Kidney tubule cell (primary cell): Measurements from ENCODE around the gene PCNX2.

ENCODE experiments used
- DNase-seq: peaks from one replicate; pipeline ENCODE4 v3.0.0-alpha.2; 2018; ENCODE audit warnings: low spot score

PCNX2 gene

DNA sequence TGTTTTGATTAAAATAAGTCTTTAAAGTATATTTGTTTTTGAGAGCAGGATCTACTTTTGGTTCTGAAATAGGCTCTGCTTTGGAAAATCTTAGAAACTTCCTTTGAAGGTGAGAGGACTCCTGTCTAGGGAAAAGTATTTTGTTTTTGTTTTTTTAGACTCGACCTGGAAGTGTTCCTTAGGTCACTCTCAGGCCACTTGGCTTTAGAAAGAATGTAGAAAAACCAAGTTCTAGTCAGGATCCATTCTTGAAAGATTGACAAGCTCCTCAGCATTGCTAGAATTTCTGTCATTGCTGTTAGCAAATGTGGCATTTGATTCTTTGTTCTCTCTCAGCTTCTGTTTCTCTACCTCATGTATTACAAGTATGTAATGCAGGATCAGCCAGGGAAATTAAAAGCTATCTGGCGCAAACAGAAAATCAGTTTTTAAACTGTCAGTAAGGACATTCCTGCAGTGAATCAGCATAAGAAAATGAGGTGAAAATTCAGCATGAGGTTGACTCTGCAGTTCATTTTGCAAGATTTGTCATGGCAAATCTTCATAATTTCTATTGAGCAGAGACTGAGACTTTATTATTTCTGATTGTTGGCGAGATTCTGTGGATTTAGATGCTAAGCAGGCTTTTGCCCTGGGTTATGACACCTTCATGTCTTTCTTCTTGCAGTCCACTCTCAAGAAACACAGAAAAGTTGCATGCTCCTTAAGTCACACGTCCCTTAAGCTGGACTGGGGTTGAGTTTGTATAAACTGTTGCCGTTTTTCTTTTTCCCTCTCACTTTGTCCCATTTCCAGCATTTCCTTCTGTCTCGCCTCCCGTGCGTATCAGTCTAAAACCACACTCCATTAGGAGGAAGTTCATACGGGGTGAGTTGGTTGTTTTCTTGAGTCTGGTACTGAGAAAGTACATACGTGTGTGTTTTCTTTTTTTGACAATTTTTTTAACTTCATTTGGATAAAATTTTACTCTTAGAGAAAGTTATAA lies 332.5 kb downstream of the PCNX2 start:
- peak; percentile 12 for DNase-seq

DNA sequence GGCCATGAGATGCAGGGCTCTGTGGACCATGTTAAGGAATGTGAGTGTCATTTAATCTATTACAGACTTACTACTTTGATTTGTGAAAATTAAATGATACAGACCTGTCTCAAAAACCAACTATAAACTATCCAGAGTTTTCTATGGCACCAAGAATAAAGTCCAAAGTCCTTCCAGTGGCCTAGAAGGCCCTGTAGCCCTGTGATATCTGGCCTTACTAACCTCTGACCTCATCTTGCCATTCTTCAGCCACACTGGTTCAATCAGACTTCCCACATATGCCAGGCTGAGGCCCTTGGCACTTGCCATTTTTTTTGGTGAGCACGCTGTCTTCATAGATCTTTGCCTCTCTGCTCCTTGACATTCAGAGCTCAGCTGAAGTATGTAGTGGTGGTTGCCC lies 337.5 kb downstream of the PCNX2 start:
- DNase-seq: no peak

DNA sequence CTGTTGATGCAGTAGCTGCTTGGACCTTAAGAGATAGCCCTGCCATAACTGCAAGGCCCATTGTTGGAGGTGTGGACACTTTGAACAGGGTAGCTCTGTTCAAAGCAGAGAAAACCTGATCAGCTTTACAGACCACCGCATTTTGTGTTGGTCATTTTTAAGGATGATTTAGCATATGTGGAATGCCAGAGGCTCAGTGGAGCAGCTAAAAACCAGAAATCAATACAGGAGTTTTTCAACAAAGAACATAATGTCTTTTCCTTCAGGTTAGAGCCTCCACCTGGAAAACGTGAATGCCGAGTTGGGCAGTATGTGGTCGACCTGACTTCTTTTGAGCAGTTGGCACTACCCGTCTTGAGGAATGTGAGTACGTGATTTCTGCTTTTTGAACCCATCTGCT lies 339.4 kb downstream of the PCNX2 start:
- DNase-seq: peak; percentile 66

DNA sequence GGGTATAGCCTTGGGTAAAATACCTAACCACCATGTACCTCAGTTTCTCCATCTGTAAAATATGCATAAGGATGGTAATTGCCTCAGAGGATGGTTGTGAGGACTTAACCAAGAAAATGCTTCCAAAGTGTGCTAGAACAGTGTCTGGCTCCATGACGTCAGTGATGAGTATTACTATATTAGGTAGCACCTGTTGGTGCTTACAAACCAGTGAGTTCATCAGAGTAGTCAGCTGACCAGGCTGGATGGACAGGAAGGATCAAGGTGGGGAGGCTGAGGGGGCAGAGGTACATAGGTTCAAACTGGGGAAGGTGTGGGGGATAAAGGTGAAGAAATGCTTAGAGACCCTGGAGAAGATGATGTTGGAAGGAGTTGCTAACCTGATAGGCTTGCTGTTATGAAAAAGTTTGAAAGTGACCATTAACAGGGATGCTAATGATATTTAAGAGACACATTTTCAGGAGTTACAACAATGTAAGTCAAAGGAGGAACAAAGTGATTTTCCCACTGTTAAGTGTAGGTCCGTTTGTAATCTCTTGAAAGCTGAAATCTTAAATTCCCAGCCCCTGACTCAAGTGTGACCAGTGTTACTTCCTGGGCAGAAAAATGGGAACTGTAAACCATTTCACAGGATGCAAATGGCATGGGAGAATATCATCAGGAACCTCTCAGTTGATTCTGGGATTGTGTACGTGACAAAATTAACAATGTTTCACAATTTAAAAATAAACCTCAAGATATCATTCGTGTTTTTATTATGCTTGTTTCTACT lies 340.7 kb downstream of the PCNX2 start:
- DNase-seq: peak; percentile 57

DNA sequence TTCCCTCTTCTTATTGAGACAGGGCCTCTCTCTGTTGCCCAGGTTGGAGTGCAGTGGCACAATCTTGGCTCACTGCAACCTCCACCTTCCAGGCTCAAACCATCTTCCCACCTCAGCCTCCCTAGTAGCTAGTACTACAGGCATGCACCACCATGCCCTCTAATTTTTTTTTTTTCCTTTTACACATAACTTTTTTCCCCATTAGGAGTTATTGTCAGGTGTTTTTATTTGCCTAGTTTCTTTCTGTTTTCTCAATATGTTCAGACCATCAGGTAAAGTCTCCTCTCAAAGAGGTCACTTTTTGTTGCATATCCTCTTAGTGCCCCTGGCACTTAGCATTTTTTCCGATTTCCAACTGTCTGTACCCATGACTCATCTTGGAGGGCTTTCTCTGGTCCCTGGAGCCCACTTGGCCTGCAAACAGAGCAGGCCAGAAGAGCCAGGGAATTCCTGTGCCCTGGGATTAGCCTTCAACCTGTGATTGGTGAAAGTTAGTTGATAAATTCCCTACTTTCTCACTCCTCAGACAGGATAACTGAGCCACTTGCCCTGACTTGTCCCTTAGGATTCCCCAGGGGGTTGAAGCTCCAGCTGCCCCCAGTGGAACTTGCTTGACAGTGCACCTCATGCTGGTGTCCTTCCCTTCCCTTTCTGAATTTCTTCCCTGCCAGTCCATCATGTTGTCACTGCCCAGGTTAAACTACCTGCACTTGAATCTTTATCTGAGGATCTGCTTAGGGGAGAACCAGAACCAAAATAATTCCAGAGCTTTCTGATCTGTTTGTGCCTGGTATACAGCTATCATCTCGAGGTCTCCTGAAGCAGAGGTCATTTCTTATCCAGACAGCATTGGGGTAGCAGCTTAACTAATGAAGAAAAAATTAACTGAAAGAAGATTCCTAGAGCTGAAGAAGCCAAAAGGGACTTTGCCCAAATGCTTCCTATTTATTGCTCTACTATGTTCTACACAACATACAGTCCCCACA lies 342.7 kb downstream of the PCNX2 start:
- peak; percentile 81 for DNase-seq

DNA sequence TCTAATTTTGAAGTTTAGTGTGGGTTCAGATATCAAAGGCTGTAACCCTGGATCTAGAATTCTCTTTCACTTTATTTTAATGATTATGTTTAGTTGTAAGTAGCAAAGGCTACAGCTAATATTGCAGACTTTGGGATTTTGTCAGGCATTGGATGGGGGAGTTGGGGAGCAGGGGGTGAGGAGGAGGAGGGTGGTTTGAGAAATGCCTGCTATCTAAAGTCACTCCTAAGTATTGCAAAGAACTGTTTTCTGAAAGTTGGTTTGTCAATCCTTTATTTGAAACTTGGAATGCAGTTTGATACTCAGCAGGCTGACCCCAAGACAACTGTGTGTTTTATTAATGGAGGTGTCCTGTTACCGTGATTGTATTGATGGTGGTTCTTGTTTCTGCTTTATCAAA lies 343.9 kb downstream of the PCNX2 start:
- DNase-seq: no peak

DNA sequence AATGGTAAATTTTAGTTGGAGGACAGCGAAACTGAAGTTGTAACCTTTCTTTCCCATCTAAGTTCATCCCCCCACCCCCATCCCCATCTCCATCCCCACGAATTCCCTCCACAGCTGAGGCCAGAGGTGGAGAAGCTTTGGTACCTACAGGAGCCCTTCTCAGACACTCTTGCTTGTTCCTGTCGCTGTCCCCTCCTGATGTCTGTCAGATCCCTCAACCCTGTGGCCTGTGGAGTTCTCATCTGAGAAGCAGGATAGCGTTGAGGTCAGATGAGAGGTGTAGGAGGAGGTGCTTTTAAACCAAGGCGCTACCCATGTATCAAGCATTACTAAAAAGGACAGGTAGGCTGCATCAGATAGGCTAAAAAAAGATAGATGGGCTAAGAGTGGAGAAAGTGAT lies 344.3 kb downstream of the PCNX2 start:
- peak; percentile 66 for DNase-seq

DNA sequence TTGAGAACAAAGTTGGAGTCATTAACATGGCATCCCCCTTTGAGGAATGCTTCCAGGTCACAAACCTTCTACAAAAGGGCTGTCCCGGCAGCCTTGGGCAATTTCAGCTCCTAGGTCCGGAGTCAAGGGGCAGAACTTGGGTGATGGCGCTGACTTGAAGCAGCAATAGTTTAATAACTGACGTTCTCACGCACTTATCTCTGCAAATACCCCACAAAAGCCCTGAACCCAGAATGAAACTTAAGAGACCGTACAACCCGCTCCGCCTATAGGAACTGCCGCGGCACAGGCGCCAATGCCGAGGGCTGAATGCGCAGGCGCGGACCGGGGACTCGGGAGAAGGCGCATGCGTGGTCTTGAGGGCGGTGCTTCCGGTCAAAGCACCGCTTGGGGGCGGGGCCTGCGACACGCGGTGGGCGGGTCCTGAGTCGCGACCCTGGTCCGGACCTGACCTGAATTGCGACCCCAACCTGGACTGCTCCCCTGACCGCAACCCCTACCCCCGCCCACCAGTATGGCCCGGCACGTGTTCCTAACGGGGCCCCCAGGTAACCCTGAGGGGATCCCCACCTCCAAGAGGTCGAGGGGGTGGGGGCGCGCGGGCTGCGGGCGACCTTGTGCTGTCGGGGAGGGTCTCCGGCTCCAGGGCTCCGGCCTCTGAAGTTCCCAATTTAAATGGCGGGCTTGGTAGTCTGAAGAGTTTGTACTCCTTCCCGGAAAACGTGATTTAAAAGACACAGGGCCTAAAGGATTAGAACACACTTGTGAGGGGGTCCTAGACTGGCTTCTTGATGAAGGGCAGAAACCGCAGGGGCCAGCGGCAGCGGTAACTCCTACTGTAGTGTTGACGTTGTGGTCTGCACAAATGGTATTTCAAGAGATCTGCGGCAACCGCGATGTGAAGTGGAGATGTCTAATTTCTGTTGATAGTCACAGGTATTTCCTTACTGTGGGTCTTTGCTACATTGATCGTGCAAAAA lies 345.0 kb downstream of the PCNX2 start, which contains the start of gene NTPCR:
Gene NTPCR (plus strand): TSS at position 415 of the 980 bp plus-strand sequence. CDS start 100 bp downstream, at position 515.
- DNase-seq: peak; percentile 95

DNA sequence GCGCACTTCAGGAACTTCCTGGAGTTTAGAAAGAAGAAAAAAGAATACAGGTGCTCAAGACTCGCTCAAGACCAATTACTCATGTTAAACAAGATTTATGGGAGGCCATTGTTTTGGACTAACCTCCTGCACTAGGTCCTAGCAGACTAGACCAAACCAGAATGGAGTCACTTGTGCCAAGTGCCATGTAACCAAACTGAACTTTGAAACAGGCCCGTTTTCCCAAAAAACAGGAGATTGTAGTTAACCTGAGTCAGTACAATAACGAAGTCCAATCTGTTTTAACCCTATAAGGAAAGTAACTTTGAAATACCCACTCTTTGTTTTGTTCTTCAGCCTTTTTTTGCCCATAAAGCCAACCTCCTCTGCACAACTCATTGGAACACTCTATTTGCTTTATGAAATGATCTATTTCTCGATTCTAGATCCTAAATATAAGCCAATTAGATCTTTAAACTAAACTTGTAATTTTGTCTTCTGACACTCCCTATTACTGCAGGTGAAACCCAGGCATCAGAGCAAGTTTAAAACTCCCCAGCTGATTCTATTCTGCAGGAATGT lies 345.8 kb downstream of the PCNX2 start:
- no peak for DNase-seq

DNA sequence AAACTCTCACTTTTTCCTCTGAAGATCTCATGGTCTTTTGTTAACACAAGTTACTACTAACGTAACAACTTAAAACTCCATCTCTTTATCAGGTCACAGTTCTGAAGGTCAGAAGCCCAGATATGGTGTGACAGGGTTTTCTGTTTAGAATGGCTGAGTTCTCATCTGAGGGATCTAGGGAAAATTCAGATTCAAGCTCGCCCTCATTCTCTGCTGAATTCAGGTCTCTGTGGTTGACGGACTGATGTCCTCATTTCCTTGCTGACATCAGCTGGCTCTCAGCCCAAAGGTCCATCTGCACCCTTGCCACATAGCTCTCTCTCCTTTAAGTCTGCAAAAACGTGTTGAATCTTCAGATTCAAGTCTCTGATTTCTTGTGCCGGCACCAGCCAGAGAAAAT lies 351.2 kb downstream of the PCNX2 start:
- DNase-seq: no peak

DNA sequence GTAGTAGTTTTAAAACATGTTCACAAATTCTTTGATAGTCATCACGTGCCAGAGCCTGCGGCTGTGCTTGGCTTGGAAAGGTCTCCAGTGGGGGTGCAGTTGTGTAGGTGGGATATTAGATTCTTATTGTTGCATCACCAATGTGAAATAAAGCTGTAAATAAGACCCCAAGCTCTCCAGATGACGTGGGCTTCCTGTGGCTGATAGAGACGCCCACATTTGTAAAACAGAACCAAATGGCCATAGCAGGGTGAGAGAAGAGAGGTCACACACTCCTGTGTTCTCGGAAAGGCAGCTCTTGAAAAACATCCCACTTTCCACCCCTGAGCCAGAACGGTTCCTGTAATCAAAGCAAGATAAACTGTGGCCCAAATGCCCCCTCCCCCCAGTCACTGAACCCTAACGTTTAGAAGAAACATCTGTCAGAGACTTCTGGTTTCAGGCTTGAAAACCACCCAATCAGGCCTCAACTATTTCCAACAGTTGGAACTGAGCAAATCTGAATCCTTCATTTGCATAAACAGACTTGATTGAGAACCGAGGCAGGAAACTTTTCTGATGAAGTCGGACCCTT lies 351.8 kb downstream of the PCNX2 start:
- DNase-seq: no peak

DNA sequence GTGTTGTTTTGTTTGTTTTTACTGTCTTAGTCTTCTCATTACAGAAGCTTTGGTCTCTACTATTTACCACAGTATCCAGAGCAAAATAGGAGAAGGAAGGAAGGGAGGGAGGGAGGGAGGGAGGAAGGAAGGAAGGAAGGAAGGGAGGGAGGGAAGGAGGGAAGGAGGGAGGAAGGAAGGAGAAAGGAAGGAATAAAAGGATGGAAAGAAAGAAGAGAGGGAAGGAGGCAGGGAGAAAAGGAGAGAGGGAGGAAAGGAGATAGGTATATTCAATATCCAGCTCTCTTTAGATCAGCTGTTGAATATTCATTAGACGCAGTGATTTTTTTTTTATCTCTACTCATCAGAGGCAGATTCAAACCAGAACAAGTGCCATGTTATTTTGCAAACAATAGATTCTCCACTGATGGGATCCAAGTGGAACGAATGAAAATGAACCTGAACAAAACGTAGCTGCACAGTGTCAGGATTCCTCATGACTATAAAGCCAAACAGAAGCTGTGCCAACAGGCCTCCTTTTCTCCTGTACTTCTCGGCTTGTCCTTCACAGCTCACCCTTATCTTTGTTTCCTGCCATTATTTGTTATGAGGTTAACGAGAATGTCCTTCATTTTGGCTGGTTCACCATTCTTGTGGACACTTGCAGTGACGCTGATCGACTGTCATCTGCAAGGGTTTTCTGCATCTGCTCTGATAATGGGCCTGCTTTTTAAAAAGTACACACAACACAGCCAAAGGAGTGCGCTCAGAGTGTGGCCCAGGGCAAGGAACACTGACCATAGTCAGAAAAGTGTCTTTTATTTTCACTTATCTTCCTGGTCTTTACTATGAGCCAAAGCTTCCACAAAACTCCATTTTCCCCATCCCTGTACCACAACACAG lies 352.9 kb downstream of the PCNX2 start:
- no peak for DNase-seq

DNA sequence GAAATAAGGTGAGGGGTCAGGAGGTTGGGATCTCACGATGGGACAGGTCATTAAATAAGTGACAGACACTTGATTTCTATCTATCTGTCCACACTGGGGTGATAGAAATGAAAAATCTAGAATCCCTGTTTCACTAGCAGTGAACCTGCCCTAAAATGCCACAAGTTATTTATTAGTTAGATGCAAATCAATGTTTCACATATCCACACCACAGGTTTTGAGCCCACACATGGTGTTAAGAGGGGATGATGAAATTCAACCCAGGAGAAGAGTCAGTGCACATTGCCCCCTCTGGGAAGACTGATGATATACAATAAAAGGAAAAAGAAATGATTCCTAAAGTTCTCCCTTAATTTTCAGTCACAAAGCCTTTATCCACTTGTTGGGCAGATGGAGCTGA lies 355.3 kb downstream of the PCNX2 start:
- peak; percentile 44 for DNase-seq

DNA sequence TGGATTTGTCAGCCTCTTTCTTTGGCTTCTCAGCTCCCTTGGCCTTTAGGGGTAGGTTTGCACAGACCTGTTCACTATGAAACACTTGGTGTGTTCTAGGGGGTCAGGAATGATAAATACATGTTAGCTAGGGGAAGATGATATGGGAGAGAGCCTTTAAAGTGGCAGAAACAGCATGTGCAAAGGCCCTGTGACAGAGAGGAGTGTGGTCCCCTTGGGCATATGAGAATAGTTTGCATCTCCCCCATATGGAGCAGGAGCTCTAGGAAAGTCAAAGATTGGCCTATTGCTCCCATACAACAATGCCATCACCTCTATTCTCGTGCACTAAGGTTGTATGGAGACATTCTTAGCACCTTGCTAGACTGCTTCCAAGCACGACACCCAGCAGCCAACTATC lies 355.8 kb downstream of the PCNX2 start:
- DNase-seq: no peak

DNA sequence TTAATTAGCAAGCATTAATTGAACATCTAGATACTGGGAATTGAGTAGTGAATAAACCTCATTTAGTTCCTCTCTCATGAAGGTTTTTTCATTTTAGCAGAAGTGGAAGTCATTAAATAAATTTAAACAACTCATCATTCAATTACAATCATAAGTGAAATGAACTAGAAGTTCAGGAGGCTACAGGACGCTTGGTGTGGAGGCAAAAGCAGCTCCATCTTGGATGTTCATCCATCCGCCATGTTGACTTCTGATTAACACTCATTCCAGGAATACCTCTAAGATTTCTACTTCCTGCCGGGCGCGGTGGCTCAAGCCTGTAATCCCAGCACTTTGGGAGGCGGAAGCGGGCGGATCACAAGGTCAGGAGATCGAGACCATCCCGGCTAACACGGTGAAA lies 356.6 kb downstream of the PCNX2 start:
- no peak for DNase-seq

DNA sequence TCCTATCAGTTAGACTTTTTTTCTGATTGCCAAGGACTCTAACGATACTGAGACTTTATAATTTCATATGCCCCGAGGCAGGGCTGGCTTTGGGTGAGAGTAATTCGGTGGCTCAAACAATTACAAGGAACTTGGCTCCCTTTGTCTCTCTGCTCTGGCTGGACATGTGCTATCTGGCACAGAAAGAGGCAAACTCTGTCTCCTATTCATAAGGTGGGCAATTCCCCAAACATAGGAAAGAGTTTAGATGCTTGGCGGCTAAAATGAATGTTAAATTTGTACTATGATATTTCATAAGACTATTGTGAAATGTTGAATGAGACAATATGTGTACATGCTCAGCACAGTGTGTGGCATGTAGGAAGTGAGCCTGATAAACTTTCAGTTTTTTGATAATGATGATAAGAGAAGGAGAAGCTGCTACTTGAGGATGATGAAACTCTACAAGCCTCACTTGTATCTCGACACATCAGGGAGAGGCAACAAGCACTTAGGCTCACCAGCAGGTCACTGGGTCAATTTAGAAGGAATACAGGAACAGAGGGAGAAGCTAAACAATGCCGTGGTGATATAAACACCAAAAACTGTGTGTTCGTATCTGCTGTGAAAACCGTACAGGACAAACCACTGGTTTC lies 357.7 kb downstream of the PCNX2 start:
- no peak for DNase-seq

DNA sequence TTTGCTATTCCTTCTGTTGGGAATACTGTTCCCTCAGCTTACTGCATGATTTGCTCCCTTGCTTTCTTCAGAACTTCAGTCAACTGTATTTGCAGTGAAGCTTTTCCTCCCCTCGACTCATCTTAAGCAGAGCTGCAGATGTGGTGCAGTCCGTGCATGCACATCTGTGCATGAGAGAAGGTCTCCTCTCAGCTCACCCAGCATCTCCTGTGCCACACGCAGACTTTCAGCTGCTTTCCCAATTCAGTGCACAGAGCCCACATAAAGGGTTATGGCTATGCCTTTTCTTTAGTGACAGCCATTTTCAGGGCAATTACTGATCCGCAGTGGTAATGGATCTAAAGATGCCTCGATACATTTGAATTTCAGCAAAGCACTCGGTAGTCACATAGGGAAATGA lies 358.6 kb downstream of the PCNX2 start:
- DNase-seq: no peak
